GM12872 (cell line): Measurements from ENCODE around the gene SLC22A4.
A peak's percentile ranks its signal among the peaks of the same experiment; 100 is the strongest.

Experiments
- CTCF ChIP-seq: IDR thresholded peaks from 3 replicates; pipeline ENCODE4 v1.5.1; 2011; ENCODE audit warnings: low read depth, mild to moderate bottlenecking, low read length, moderate library complexity; ENCODE audit not compliant: insufficient read depth

SLC22A4 gene

GRCh38 chr5:132380741-132381140 is 86.5 kb downstream of the SLC22A4 start:
- no peak for TF ChIP-seq CTCF

- no peak for TF ChIP-seq CTCF
Observed at GRCh38 chr5:132381614-132382013, 87.4 kb downstream of the SLC22A4 start.

GRCh38 chr5:132383261-132383660 is 89.1 kb downstream of the SLC22A4 start:
- TF ChIP-seq CTCF = no peak

GRCh38 chr5:132383984-132384383 is 89.8 kb downstream of the SLC22A4 start:
- TF ChIP-seq CTCF = no peak

- TF ChIP-seq CTCF = no peak
Observed at GRCh38 chr5:132384506-132385050, 90.4 kb downstream of the SLC22A4 start.

GRCh38 chr5:132385326-132386105 is 91.3 kb downstream of the SLC22A4 start:
- TF ChIP-seq CTCF = peak; percentile 78

- TF ChIP-seq CTCF = peak; percentile 95
Observed at GRCh38 chr5:132386644-132387286, 92.6 kb downstream of the SLC22A4 start.
